K562 (cell line): Measurements from ENCODE around the gene ZNF581. TPM values are rescaled to one million over a fixed set of nuclear protein-coding genes. Genes with fewer than 3 reads are reported as not detected.
A peak's percentile ranks its signal among the peaks of the same experiment; 100 is the strongest.

Source experiments
- ATAC-seq: fragments of 200-7000 bp; cut with Tn5 transposase; 3 replicates; pipeline ENCODE4 v1.9.1; 2020; ENCODE audit warnings: moderate library complexity
- BruUV-seq: library from RNA; stranded (reverse); fragments of 400-500 nt; replicated peaks from 2 replicates; lab custom pipeline; 2021; lab: Mats Ljungman, UMichigan
- CTCF ChIA-PET: fragments of 300-600 bp; formaldehyde crosslinking; extraction: SDS; loops from one replicate; lab custom pipeline; 2021; ENCODE audit warnings: low intra/inter-chr PET ratio; lab: Yijun Ruan, JAX
- POLR2A ChIA-PET: fragments of 300-600, 350-650 bp; sonication (Branson Sonifier 250); formaldehyde crosslinking; extraction: SDS; loops from one replicate; lab custom pipeline; 2021; ENCODE audit warnings: antibody characterized with exemption, inconsistent platforms; lab: Yijun Ruan, JAX
- DNase-seq, 4 experiments: peaks; one replicate each; pipeline versions ENCODE4 v3.0.0 to v3.0.0-alpha.2; 2011 to 2018; ENCODE audit warnings: low spot score in 3 of 4, mixed read lengths in 3 of 4; ENCODE audit errors: extremely low read depth in 1 of 4
- FAIRE-seq: peaks from 2 replicates; lab custom pipeline; 2011; peaks lifted over from hg19 to GRCh38; lab: Jason Lieb, UNC
- H2AFZ ChIP-seq: 2 replicates; pipeline ENCODE4 v1.6.0; 2011; ENCODE audit warnings: low read depth, low read length, control low read depth, inconsistent platforms
- H3K27ac ChIP-seq: fragments of 200-600 bp; 3 replicates; pipeline ENCODE4 v1.8.0; 2011; ENCODE audit warnings: low read depth, mild to moderate bottlenecking, control low read depth, inconsistent platforms, low read length, moderate library complexity, mixed read lengths; ENCODE audit errors: extremely low read depth
- H3K27me3 ChIP-seq, 2 experiments: fragments of 300-600 bp in 1 of 2; 2 replicates in 1 of 2; 3 replicates in 1 of 2; pipeline versions ENCODE4 v1.6.0 to v1.8.0; 2011; ENCODE audit warnings: inconsistent platforms in 2 of 2, low read length in 2 of 2, mild to moderate bottlenecking in 1 of 2, mixed read lengths in 1 of 2, moderate library complexity in 1 of 2; ENCODE audit not compliant: control insufficient read depth in 2 of 2, insufficient read depth in 2 of 2
- H3K36me3 ChIP-seq: fragments of 300-600 bp; 3 replicates; pipeline ENCODE4 v1.8.0; 2011; ENCODE audit warnings: mild to moderate bottlenecking, low read length, inconsistent platforms; ENCODE audit not compliant: control insufficient read depth, insufficient read depth
- H3K4me1 ChIP-seq, 2 experiments: fragments of 200-600 bp in 1 of 2; replicated peaks in 1 of 2; 2 replicates in 1 of 2; 3 replicates in 1 of 2; pipeline versions ENCODE4 v1.5.1 to v1.8.0; 2011; ENCODE audit warnings: inconsistent platforms in 2 of 2, low read length in 2 of 2, mild to moderate bottlenecking in 1 of 2, mixed read lengths in 1 of 2, moderate library complexity in 1 of 2; ENCODE audit not compliant: control insufficient read depth in 2 of 2, insufficient read depth in 2 of 2
- H3K4me2 ChIP-seq: 2 replicates; pipeline ENCODE4 v1.6.1; 2011; ENCODE audit warnings: low read length, control low read depth, inconsistent platforms, mixed read lengths; ENCODE audit not compliant: insufficient read depth
- H3K4me3 ChIP-seq: fragments of 200-600 bp; sonication (generic), shearing (Covaris generic); 2 replicates; pipeline ENCODE4 v1.5.1; 2016; ENCODE audit warnings: control low read depth, inconsistent platforms
- H3K79me2 ChIP-seq: fragments of 200-600 bp; 3 replicates; pipeline ENCODE4 v1.8.0; 2011; ENCODE audit warnings: low read length, inconsistent platforms; ENCODE audit not compliant: control insufficient read depth, insufficient read depth
- H3K9ac ChIP-seq, 2 experiments: 2 replicates each; pipeline versions ENCODE4 v1.6.0 to v1.6.1; 2011; ENCODE audit warnings: low read depth in 2 of 2, low read length in 2 of 2, control low read depth in 1 of 2, inconsistent platforms in 1 of 2, mild to moderate bottlenecking in 1 of 2, mixed read lengths in 1 of 2; ENCODE audit not compliant: insufficient read depth in 1 of 2
- H3K9me1 ChIP-seq: one replicate; pipeline ENCODE4 v1.6.0; 2011; ENCODE audit warnings: inconsistent platforms, mild to moderate bottlenecking, low read length, moderate library complexity; ENCODE audit not compliant: control insufficient read depth, insufficient read depth
- H3K9me3 ChIP-seq: replicated peaks from 2 replicates; pipeline ENCODE4 v1.5.1; 2011; ENCODE audit warnings: low read depth, low read length, inconsistent platforms; ENCODE audit not compliant: control insufficient read depth, insufficient read depth
- H4K20me1 ChIP-seq: replicated peaks from 2 replicates; pipeline ENCODE4 v1.6.1; 2011; ENCODE audit warnings: low read length, inconsistent platforms, mixed read lengths; ENCODE audit not compliant: control insufficient read depth, insufficient read depth
- PCBP1 ChIP-seq: fragments of 200-400 bp; formaldehyde crosslinking; IDR thresholded peaks from 2 replicates; pipeline ENCODE4 v1.6.1; 2018; ENCODE audit warnings: mild to moderate bottlenecking, low read depth, low read length; ENCODE audit not compliant: poor library complexity, severe bottlenecking
- POLR2G ChIP-seq: fragments of 200-400 bp; formaldehyde crosslinking; IDR thresholded peaks from 2 replicates; pipeline ENCODE4 v1.6.1; 2017; ENCODE audit warnings: low read depth, mild to moderate bottlenecking, antibody characterized with exemption, low read length, moderate library complexity
- RBFOX2 ChIP-seq: fragments of 200-400 bp; formaldehyde crosslinking; IDR thresholded peaks from 2 replicates; pipeline ENCODE4 v1.6.1; 2017; ENCODE audit warnings: low read depth, mild to moderate bottlenecking, low read length, moderate library complexity
- TRIM24 ChIP-seq, 2 experiments: fragments of 450-650 bp; IDR thresholded peaks; 2 replicates each; pipeline ENCODE4 v1.6.1; 2016
- WGBS: fragments of 100-300 bp; shearing (Covaris generic); methylation state at CpG from one replicate; pipeline ENCODE4 v1.1.6; 2016; ENCODE audit warnings: low coverage, mixed read lengths; ENCODE audit not compliant: insufficient coverage; ENCODE audit errors: missing lambda C conversion rate; 5-methylcytosine and 5-hydroxymethylcytosine counted together
- in situ Hi-C: fragments of 300-500 bp; cut with MboI; formaldehyde crosslinking; loops from 4 replicates; pipeline ENCODE4 v1.15.0; 2018; ENCODE audit warnings: inconsistent platforms, mixed read lengths
- intact Hi-C: fragments of 100-400 bp; cut with micrococcal nuclease; formaldehyde crosslinking; loops from 2 replicates; pipeline ENCODE4 v1.14.2; 2022
- polyA plus RNA-seq, 8 experiments: library from polyadenylated mRNA; depleted of rRNA in 4 of 8; stranded (reverse) in 5 of 8; unstranded in 3 of 8; fragments of >200 nt; fragmentation: Nextera tagmentation in 2 of 8; fragmentation: Illumina TruSeq in 1 of 8; extraction: Ambion mirVana in 2 of 8; extraction: Trizol in 1 of 8; gene quantifications; 2 replicates each; pipeline versions ENCODE4 v1.2.1 to v1.2.3, GENCODE V29; 2011 to 2014; ENCODE audit warnings: inconsistent platforms in 1 of 8, missing spikeins in 1 of 8
- total RNA-seq, 7 experiments: library from RNA; depleted of rRNA in 6 of 7; stranded (reverse); fragments of >200 nt in 6 of 7; fragmentation: Illumina TruSeq in 2 of 7; extraction: Trizol in 2 of 7; gene quantifications; 2 replicates each; pipeline versions ENCODE4 v1.2.1 to v1.2.3, GENCODE V29; 2011 to 2021; ENCODE audit warnings: low replicate concordance in 1 of 7

ZNF581 gene
- total and polyA plus RNA-seq, 9 of the 15 experiments (the other 6 are each of a cell fraction or from before 2014, with no cell fraction given) = 2.4 to 39.4 (median 15.4) TPM

GRCh38 chr19:55691561-55692481 lies 48.4 kb downstream of the ZNF581 start:
- Histone ChIP-seq H3K27me3 (no peaks in the 10 kb centered on the region), H3K4me2 (no peak overlapping the region), H3K36me3 (peaks cover 92% of the 10 kb centered on the region; the same call in 2 of the 3 replicates), H4K20me1 (peaks cover 20% of the 10 kb centered on the region), H3K79me2 (no peaks in the 10 kb centered on the region), H3K9ac (no peak overlapping the region; a peak in 1 of 4 replicates), H3K9me1 (no peaks in the 10 kb centered on the region), H2AFZ (no peak overlapping the region), H3K4me1 (peaks cover 0 to 49% of the 10 kb centered on the region in 2 experiments; a peak in 3 of 5 replicates), H3K4me3 (no peak overlapping the region), H3K27ac (no peak overlapping the region), H3K9me3 (no peaks in the 10 kb centered on the region)
- in situ Hi-C loops = no loop called here
- POLR2A ChIA-PET = interaction anchor here (0.7 to 1.2 kb wide), 2 partner anchors 11 to 55 kb away, joined by 3 to 5 read pairs; no protein-coding TSS in a partner anchor
- ATAC-seq (no peak), FAIRE-seq (no peak), DNase-seq (no peak)
- WGBS = 92% methylated on average over 24 of the region's 31 CpGs
- CTCF ChIA-PET = no interaction called here
- intact Hi-C loops = no loop called here
- TF ChIP-seq PCBP1 (peak; percentile 24), TRIM24 (IDR thresholded peaks at IDR 0.05) (no peak), POLR2G (peak; percentile 54), RBFOX2 (peak; percentile 14; the same call in 1 of the 2 replicates)
- BruUV-seq = no TSS peak
